Activated T-cell treated with anti-CD3 and anti-CD28 coated beads for 1 hour (primary cell): ENCODE measurements around the gene L3MBTL1.
"Not testable (repeated sequence)": the region's sequence is repeated elsewhere in the genome, so short reads cannot be mapped to it uniquely, and the experiment has no call there.

Experiments
- DNase-seq: peaks from one replicate; pipeline ENCODE4 v3.0.0-alpha.2; 2020; ENCODE audit warnings: low read depth

Gene L3MBTL1

DNA sequence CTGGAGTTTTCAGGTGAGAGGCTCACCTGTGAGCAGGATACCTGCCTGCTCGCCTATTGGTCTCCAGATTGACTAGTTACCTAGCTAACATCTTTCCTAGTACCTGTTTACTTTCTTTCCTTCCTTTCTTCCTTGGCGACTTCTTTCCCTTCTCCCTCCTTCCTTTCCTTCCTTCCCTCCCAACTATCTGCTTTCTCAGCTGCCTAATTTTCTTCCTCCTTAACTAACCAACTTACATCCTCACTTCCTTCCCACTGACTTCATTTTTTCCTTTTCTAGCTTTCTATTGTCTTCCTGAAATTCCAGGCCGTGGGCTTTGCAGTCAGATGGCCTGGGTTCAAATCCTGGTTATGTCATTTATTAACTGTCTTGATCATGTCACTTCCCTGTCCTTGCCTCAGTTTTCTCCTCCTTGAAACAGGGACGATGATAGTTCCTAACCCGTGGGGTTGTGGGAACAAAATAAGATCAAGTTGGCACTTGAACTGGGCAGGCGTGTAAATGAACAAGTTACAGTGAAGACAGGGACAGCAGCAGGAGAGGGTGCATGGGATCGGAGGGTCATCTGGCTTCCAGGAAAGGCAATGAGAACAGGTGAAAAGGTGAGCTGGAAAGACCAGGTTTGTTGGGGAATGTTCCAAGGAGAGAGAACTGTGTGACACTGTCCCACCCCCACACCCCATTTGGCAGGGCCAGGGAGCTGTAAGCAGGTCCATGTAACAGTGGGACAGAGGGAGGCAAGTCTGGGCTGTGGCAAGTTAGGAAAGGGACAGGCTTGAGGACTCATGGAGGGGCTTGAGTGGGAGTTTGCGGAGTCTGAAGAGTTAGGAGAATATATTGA lies 51.9 kb downstream of the L3MBTL1 start:
- no peak for DNase-seq

DNA sequence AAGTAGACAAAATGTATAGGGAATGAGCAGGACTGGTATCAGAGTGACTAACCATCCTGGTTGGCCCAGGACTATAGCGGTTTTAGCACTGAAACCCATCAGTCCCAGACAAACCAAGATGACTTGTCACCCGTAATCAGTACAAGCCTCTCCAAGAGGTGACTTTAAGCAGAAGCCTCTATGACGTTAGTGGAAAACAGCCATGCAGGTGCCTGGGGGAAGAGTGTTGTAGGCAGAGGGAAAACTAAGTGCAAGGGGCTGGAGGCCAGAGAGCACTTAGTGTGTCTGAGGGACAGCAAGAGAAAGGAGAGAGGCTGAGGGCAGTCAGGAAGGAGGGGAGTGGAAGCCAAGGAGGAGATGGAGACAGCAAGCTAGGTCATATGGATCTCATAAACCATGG lies 53.5 kb downstream of the L3MBTL1 start:
- no peak for DNase-seq

GRCh38 chr20:43563429-43563828 lies 55.9 kb downstream of the L3MBTL1 start:
- no peak for DNase-seq

- no peak for DNase-seq
Measured at GRCh38 chr20:43563991-43564390, 56.5 kb downstream of the L3MBTL1 start.

DNA sequence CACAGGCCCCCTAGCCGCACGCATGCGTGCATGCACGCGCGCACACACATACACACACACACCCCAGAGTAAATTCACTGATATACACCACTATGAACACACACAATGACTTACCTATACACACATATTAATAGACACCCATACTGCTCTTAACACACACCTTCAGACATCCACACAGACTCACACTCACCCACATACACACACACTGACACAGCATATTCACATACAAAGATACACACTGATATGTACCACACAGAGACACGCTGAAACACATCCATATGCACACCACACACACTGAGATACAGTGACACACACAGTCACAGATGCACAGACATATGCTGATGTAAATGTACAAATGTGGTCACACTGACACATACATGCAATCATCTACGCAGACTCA lies 57.0 kb downstream of the L3MBTL1 start:
- no peak for DNase-seq

GRCh38 chr20:43564993-43565757 lies 57.7 kb downstream of the L3MBTL1 start:
- no peak for DNase-seq

DNA sequence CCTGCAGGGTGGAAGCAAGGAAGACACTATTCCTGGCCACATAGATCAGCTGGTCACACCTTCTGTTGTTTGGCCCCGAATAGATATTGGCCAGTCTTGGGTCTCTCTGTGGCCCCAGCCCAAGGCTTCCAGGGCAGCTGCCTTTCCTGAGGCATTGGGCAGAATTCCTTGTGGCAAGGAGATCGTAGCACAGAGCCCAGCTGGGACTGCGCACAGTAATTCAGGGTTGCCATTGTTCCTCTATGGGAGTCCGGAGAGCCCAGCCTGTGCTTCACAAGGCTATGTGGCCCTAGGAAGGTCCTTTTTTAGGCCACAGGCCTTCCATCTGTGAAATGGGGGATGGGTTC lies 58.2 kb downstream of the L3MBTL1 start:
- DNase-seq = no peak

GRCh38 chr20:43567477-43567876 lies 60.0 kb downstream of the L3MBTL1 start:
- DNase-seq = no peak

- DNase-seq = no peak
Measured at GRCh38 chr20:43568706-43569105, 61.2 kb downstream of the L3MBTL1 start.

DNA sequence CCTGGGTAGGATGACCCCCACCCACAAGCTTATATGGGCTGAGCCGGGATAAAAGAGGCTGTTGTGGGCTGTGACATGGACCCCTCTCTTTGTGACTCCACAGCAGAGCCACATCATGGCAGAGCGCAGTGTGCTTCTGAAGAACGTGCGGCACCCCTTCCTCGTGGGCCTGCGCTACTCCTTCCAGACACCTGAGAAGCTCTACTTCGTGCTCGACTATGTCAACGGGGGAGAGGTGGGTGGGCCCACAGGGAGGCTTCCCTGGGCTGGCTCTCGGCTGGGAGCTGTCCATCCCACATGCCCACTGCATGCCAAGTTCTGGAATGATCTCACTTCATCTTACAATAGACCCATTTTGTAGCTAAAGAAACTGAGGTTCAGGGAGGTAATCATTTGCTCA lies 61.8 kb downstream of the L3MBTL1 start:
- DNase-seq = no peak

DNA sequence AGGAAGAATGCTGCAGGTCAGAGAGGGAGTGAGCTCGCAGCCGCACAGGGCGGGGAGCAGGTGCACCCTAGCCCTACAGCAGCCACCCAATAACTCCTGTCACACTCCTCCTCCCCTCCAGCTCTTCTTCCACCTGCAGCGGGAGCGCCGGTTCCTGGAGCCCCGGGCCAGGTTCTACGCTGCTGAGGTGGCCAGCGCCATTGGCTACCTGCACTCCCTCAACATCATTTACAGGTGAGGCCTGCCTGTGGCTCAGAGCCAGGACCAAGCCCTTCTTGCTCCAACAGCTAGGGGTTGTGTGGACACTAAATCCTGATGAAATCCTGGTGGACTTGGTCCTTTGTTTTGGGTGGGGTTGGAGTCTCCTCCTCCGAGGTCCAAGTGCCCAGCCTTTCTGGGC lies 63.0 kb downstream of the L3MBTL1 start:
- DNase-seq = no peak

- no peak for DNase-seq
Measured at GRCh38 chr20:43571310-43571709, 63.8 kb downstream of the L3MBTL1 start.

DNA sequence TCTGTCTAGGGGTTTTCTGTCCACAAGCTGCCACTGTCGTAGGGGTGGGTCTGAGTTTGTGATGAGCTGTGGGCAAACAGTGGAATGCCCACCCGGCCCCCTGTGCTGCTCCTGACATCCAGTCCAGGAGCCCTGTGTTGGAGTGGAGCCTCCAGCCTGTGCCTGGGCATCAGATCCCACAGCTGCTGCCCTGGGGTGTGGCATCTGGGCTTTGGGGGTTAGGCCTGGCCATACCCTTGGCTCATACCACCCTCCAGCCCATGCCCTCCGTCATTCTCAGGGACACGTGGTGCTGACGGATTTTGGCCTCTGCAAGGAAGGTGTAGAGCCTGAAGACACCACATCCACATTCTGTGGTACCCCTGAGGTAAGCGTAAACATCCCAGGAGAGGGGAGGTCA lies 64.3 kb downstream of the L3MBTL1 start:
- no peak for DNase-seq

GRCh38 chr20:43572891-43573290 lies 65.4 kb downstream of the L3MBTL1 start:
- no peak for DNase-seq

DNA sequence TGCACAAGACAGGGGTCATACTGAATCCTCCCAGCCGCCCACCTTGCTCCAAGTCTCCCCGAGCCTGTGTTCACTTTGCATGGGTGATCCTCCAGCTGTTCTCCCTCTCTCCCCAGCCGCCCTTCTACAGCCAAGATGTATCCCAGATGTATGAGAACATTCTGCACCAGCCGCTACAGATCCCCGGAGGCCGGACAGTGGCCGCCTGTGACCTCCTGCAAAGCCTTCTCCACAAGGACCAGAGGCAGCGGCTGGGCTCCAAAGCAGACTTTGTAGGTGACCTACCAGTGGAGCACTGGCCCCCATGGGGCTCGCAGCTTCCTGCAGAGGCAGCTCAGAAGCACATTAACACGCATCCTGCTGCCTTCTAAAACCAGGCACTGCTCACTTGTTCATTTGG lies 68.6 kb downstream of the L3MBTL1 start:
- DNase-seq = no peak

GRCh38 chr20:43579861-43580793 lies 72.6 kb downstream of the L3MBTL1 start:
- no peak for DNase-seq

DNA sequence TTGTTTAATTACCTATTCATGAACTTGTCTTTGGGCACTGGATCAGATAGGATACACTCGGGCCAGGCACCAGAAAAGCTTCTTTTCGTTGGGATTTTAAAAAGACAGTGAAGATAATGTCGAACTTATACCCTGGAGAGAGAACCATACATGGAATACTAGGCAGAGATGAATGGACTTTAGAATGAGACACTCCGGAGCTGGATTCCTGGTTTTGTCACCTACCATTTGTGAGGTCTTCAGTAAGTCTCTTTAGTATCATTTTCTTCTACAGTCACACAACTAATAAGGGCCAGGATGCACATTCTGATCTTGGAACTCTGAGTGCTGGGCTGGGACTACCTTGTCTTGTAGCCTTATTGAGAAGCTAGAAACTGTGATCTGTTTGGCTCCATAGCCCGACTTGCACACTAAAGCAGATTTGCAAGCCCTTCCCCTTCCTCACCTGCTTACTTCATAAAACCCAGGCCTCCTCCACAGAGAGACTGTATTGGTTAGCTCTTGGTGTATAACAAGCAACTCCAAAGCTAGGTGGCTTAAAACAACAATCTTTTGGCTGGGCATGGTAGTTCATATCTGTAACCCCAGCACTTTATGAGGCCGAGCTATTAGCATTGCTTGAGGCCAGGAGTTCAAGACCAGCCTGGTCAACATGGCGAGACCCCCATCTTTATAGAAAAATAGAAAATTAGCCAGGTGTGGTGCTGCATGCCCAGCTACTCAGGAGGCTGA lies 75.8 kb downstream of the L3MBTL1 start:
- no peak for DNase-seq

DNA sequence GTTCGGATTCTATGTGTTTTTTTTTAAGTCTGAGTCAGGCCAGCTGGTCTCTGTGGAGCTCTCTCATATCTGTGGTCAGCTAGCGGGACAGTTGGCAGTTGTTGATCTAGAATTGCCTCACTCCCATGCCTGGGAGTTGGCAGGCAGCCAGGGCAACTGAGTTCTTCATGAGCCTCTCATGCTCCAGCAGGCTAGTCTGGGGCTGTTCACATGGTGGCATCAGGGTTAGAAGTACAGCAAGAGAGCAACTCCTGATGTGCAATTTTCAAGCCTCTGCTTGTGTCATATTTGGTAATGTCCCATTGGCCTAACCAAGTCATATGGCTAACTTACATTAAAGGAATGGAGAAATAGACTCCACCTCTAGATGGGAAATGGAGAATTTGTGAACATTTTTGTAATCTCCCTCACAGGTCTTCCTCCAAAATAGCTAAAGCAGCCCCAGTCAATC lies 76.5 kb downstream of the L3MBTL1 start:
- DNase-seq = no peak

DNA sequence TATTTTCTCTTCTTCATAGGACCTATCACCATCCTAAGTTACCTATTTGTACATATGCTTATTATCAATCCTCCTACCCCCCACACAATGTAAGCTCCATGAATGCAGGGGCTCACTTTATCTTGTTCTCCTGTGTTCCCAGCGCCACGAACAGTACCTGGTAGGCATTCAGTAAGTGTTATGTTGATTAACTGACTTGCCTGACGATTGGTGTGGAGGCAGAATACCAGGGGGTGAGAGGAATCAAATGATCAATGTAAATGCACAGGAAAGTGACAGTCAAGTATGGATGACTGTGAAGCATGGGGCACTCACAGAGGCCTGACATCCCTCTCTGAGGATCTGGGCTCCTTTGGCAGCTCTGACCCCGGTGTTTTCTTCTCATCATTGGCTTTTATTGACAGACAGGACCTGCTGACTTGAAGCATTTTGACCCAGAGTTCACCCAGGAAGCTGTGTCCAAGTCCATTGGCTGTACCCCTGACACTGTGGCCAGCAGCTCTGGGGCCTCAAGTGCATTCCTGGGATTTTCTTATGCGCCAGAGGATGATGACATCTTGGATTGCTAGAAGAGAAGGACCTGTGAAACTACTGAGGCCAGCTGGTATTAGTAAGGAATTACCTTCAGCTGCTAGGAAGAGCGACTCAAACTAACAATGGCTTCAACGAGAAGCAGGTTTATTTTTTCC lies 77.1 kb downstream of the L3MBTL1 start:
- DNase-seq = no peak

GRCh38 chr20:43586641-43587040 lies 79.1 kb downstream of the L3MBTL1 start:
- no peak for DNase-seq

GRCh38 chr20:43588526-43588925 lies 81.0 kb downstream of the L3MBTL1 start:
- not testable (repeated sequence) for DNase-seq
